ENCODE data around the gene APLP2. TPM values are rescaled to one million over a fixed set of nuclear protein-coding genes. Genes with fewer than 3 reads are reported as not detected.

APLP2 gene
- total and polyA plus RNA-seq, 2 donors (not counting 1 experiment from before 2014, with no cell fraction given): 409 to 508 TPM

DNA sequence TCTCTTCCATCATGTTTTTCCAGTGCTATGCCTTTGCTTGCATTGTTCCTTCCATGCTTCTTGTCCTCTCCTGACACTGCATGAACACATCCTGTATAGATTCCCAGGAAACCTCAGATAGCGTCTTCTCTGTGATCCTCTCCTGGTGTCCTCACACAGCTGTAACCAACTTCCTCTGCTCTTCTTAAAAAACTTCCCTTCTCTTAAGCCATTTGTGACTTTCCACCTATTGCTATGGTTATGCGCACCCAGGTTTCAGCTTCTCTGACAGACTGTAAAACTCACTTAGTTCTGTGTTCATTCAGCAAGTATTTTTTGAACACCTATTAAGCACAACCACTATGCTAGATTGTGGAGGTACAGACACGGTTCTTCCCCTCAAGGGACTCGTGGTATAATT lies 5.1 kb upstream of the APLP2 start:
- TF ChIP-seq, protein P1, sequence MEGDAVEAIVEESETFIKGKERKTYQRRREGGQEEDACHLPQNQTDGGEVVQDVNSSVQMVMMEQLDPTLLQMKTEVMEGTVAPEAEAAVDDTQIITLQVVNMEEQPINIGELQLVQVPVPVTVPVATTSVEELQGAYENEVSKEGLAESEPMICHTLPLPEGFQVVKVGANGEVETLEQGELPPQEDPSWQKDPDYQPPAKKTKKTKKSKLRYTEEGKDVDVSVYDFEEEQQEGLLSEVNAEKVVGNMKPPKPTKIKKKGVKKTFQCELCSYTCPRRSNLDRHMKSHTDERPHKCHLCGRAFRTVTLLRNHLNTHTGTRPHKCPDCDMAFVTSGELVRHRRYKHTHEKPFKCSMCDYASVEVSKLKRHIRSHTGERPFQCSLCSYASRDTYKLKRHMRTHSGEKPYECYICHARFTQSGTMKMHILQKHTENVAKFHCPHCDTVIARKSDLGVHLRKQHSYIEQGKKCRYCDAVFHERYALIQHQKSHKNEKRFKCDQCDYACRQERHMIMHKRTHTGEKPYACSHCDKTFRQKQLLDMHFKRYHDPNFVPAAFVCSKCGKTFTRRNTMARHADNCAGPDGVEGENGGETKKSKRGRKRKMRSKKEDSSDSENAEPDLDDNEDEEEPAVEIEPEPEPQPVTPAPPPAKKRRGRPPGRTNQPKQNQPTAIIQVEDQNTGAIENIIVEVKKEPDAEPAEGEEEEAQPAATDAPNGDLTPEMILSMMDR (conservative IDR thresholded peaks at IDR 0.05 in 1 of 2, IDR thresholded peaks at IDR 0.05 in 1 of 2; ENCODE audit: low read depth in 1 of 2, low read length in 2 of 2): no peak
- TF ChIP-seq EZH2 (IDR thresholded peaks at IDR 0.05; ENCODE audit: low read length, missing control alignments): no peak
- Histone ChIP-seq H3K4me2 (ENCODE audit: extremely low read depth, insufficient read depth, low read length) (no peak overlapping the region), H3K79me2 (ENCODE audit: control insufficient read depth, insufficient read depth, low read length) (no peaks in the 10 kb centered on the region), H2AFZ (ENCODE audit: low read length) (no peak overlapping the region), H3K36me3 (ENCODE audit: control insufficient read depth, insufficient read depth, low read length) (no peaks in the 10 kb centered on the region), H3K27ac (ENCODE audit: insufficient read depth, low read length) (no peak overlapping the region), H3K4me3 (replicated peaks in 1 of 4; ENCODE audit: control extremely low read depth in 1 of 4, insufficient read depth in 1 of 4, low read depth in 3 of 4, low read length in 4 of 4) (no peak overlapping the region), H3K27me3 (ENCODE audit: control insufficient read depth, insufficient read depth, low read length) (no peaks in the 10 kb centered on the region), H4K20me1 (ENCODE audit: control insufficient read depth, extremely low read depth, insufficient read depth, low read length) (no peaks in the 10 kb centered on the region), H3K4me1 (ENCODE audit: control insufficient read depth, extremely low read depth, insufficient read depth, low read length) (peaks cover 5% of the 10 kb centered on the region), H3K9me3 (ENCODE audit: control insufficient read depth, insufficient read depth, low read depth, low read length) (no peaks in the 10 kb centered on the region), H3K9ac (ENCODE audit: insufficient read depth, low read length) (no peak overlapping the region)
- no peak for DNase-seq (ENCODE audit: low read depth in 2 of 2)

DNA sequence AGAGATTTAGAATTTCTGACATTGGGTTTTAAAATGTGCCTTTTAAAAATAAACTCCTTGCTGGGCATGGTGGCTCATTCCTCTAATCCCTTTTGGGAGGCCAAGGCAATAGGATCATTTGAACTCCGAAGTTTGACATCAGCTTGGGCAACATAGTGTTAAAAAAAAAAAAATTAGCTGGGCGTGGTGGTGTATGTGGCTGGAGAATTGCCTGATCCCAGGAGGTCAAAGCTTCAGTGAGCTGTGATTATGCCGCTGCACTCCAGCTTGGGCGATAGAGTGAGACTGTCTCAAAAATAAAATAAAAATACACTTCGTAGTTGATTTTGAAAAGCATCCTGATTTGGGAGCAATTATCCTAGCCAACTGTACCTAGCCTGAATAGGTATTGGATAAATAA lies 3.4 kb upstream of the APLP2 start:
- H4K20me1 ChIP-seq (ENCODE audit: control insufficient read depth, extremely low read depth, insufficient read depth, low read length): peaks cover under 1% of the 10 kb centered on the region

DNA sequence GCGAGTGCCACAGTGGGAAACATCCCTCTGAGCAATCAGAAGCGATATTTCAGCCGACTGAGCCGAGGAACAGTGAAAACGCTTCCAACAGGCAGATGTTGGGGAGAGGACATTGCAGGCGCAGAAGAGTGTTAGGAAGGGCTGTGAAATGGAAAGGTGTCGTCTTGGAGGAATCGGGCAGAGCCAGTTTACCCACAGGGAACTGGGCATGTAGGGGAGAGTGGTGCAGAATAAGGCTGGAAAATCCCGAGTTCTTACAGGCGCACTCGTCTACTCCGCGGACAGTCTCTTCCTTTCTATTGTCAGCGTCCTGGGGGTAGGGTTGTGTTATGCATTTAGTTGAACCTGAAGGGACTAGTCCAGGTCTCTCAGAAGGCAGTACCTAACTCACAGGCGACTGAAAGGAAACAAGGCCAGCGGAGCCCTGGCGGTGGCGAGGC lies 1.1 kb upstream of the APLP2 start:
- H3K27ac ChIP-seq (ENCODE audit: insufficient read depth, low read length): peak overlapping the region; percentile 83
- peak overlapping the region; percentile 92 for H2AFZ ChIP-seq (ENCODE audit: low read length)
- TF ChIP-seq EZH2 (IDR thresholded peaks at IDR 0.05; ENCODE audit: low read length, missing control alignments): no peak
- TF ChIP-seq, protein P1 (conservative IDR thresholded peaks at IDR 0.05 in 1 of 2, IDR thresholded peaks at IDR 0.05 in 1 of 2; ENCODE audit: low read depth in 1 of 2, low read length in 2 of 2): no peak
- peaks cover 6% of the 10 kb centered on the region for H4K20me1 ChIP-seq (ENCODE audit: control insufficient read depth, extremely low read depth, insufficient read depth, low read length)
- no peaks in the 10 kb centered on the region for H3K36me3 ChIP-seq (ENCODE audit: control insufficient read depth, insufficient read depth, low read length)
- H3K27me3 ChIP-seq (ENCODE audit: control insufficient read depth, insufficient read depth, low read length): no peaks in the 10 kb centered on the region
- H3K9me3 ChIP-seq (ENCODE audit: control insufficient read depth, insufficient read depth, low read depth, low read length): no peaks in the 10 kb centered on the region
- H3K4me2 ChIP-seq (ENCODE audit: extremely low read depth, insufficient read depth, low read length): peak overlapping the region; percentile 69
- H3K9ac ChIP-seq (ENCODE audit: insufficient read depth, low read length): peak overlapping the region; percentile 58
- peaks cover 28% of the 10 kb centered on the region for H3K79me2 ChIP-seq (ENCODE audit: control insufficient read depth, insufficient read depth, low read length)
- peak overlapping the region; percentile 50 to 63 (median 57) for H3K4me3 ChIP-seq (replicated peaks in 1 of 4; ENCODE audit: control extremely low read depth in 1 of 4, insufficient read depth in 1 of 4, low read depth in 3 of 4, low read length in 4 of 4)
- no peak for DNase-seq (ENCODE audit: low read depth in 2 of 2)
- H3K4me1 ChIP-seq (ENCODE audit: control insufficient read depth, extremely low read depth, insufficient read depth, low read length): peaks cover 5% of the 10 kb centered on the region

More for the DNA sequence above, 3.4 kb upstream of the APLP2 start:
- H3K9ac ChIP-seq (ENCODE audit: insufficient read depth, low read length): no peak overlapping the region
- H3K36me3 ChIP-seq (ENCODE audit: control insufficient read depth, insufficient read depth, low read length): no peaks in the 10 kb centered on the region
- H3K4me1 ChIP-seq (ENCODE audit: control insufficient read depth, extremely low read depth, insufficient read depth, low read length): peaks cover 5% of the 10 kb centered on the region
- peak in 1 of 2 donors; percentile 21 for DNase-seq (ENCODE audit: low read depth in 2 of 2)
- no peaks in the 10 kb centered on the region for H3K9me3 ChIP-seq (ENCODE audit: control insufficient read depth, insufficient read depth, low read depth, low read length)
- H3K27ac ChIP-seq (ENCODE audit: insufficient read depth, low read length): no peak overlapping the region
- no peaks in the 10 kb centered on the region for H3K27me3 ChIP-seq (ENCODE audit: control insufficient read depth, insufficient read depth, low read length)
- peaks cover 12% of the 10 kb centered on the region for H3K79me2 ChIP-seq (ENCODE audit: control insufficient read depth, insufficient read depth, low read length)
- H2AFZ ChIP-seq (ENCODE audit: low read length): no peak overlapping the region
- H3K4me2 ChIP-seq (ENCODE audit: extremely low read depth, insufficient read depth, low read length): no peak overlapping the region
- TF ChIP-seq, protein P1 (conservative IDR thresholded peaks at IDR 0.05 in 1 of 2, IDR thresholded peaks at IDR 0.05 in 1 of 2; ENCODE audit: low read depth in 1 of 2, low read length in 2 of 2): no peak
- TF ChIP-seq EZH2 (IDR thresholded peaks at IDR 0.05; ENCODE audit: low read length, missing control alignments): no peak
- H3K4me3 ChIP-seq (replicated peaks in 1 of 4; ENCODE audit: control extremely low read depth in 1 of 4, insufficient read depth in 1 of 4, low read depth in 3 of 4, low read length in 4 of 4): no peak overlapping the region
